Choroid plexus epithelial cell (primary cell): Measurements from ENCODE around the gene VWA1.
"Not testable (repeated sequence)": the region's sequence is repeated elsewhere in the genome, so short reads cannot be mapped to it uniquely, and the experiment has no call there.

Source experiments
- DNase-seq: peaks from one replicate; pipeline ENCODE4 v3.0.0-alpha.2; 2010; ENCODE audit warnings: low read depth
- H3K4me3 ChIP-seq: 2 replicates; pipeline ENCODE4 v1.5.1; 2011; ENCODE audit warnings: low read depth, mild to moderate bottlenecking, control low read depth, low read length, moderate library complexity
- TF ChIP-seq, protein P1 (sequence below): conservative IDR thresholded peaks from 2 replicates; pipeline ENCODE4 v1.5.1; 2011; ENCODE audit warnings: low read depth, mild to moderate bottlenecking, control low read depth, inconsistent platforms, low read length, moderate library complexity

The VWA1 gene

GRCh38 chr1:1438531-1439381, 3.3 kb downstream of the VWA1 start:
- no peak for DNase-seq
- TF ChIP-seq, protein P1, sequence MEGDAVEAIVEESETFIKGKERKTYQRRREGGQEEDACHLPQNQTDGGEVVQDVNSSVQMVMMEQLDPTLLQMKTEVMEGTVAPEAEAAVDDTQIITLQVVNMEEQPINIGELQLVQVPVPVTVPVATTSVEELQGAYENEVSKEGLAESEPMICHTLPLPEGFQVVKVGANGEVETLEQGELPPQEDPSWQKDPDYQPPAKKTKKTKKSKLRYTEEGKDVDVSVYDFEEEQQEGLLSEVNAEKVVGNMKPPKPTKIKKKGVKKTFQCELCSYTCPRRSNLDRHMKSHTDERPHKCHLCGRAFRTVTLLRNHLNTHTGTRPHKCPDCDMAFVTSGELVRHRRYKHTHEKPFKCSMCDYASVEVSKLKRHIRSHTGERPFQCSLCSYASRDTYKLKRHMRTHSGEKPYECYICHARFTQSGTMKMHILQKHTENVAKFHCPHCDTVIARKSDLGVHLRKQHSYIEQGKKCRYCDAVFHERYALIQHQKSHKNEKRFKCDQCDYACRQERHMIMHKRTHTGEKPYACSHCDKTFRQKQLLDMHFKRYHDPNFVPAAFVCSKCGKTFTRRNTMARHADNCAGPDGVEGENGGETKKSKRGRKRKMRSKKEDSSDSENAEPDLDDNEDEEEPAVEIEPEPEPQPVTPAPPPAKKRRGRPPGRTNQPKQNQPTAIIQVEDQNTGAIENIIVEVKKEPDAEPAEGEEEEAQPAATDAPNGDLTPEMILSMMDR, result no peak
- H3K4me3 ChIP-seq, result no peak overlapping the region

- no peak overlapping the region for H3K4me3 ChIP-seq
- TF ChIP-seq, protein P1, result no peak
Observed at GRCh38 chr1:1439546-1440261, 4.2 kb downstream of the VWA1 start.

GRCh38 chr1:1440262-1441001, 4.9 kb downstream of the VWA1 start:
- no peak for DNase-seq
- H3K4me3 ChIP-seq, result no peak overlapping the region
- TF ChIP-seq, protein P1, result no peak

More at GRCh38 chr1:1439546-1440261, 4.2 kb downstream of the VWA1 start:
- no peak for DNase-seq

DNA sequence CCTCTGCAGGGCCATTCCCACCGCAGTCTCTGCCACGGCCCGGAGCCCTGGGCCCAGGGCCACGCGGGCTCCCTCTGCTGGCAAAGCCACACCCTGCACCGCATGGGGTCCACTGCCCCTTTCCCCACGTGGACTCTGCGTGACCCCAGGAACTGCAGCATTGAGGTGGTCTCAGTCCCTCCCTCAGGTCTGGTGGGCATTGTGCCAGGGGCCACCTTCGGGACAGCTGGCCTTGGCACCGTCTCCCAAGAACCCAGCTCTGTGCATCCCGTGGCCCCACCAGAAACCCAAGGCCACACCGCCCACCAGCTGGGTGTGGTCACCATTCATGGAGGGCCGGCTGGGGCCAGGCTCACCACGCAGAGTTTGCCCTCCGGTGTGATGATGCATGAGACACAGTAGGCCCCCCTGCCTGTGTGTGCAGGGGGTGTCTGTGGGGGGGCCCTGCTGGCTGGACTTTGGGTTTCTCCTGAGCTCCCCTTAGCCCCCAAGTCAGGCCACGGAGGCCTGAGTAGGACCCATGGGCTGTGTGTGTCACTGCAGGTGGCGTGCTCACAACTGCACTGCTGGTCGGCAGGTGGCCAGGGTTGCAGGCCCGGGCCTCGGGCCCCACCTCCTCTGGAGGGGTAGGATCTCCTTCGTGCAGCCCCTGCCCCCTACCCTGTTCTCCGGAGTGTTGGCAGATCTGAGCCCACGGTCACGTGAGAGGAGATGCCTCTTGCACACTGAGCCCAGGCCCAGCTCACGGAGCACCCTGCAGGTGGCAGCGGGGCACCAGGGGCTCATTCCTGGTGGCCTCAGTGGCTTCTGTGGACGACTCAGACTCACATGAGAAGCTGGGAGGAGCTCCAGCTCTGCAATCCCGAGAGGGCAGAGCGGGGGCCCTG, 5.8 kb downstream of the VWA1 start:
- TF ChIP-seq, protein P1, result peak; percentile 80
- no peak overlapping the region for H3K4me3 ChIP-seq
- DNase-seq, result peak; percentile 30

DNA sequence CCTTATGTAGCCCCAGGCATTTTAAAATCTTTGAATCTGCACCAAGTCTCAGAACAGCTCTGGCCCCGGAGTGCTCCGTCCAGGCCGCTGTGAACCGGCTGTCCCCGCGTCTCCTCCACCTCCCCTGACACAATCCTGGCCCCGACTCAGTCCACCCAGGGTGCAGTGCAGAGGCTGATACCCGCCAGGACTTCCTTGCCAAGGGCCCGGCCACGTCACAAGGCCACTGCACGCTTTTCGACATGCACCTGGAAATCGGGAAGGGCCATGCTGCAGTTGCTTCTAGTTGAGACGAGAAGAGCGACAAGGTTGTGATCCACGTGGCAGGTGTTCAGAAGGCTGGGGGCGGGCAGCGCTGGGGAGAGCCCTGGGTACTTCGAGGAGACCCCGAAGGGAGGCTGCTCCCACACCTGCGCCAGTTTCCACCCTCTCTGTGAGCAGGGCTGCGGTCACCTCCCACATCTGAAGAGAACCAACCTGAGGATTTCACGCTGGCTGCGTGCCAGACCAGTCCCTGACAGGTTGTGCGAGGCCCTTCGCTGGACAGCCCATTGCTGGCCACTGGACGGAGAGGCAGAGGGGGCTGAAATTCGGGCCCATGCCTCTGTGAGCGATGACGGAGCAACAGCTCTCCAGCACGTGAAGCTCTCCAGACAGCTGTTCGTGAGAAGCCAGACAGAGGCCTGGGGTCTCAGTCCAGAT, 6.7 kb downstream of the VWA1 start:
- DNase-seq, result no peak
- H3K4me3 ChIP-seq, result no peak overlapping the region
- TF ChIP-seq, protein P1, result no peak

DNA sequence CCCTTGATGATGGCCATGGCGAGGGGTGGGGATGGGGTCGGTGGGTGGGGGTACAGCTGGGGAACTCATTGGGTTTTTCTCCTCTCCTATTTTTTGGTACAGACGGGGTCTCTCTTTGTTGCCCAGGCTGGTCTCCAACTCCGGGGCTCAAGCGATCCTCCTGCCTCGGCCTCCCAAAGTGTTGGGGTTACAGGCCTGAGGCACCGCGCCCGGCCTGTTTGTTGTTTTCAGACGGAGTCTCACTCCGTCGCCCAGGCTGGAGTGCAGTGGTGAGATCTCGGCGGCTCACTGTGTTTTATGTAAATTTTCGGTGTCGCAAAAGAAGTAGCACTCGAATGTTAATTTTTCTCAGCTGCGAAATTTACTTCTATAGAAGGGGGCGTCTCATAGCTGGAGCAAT, 11.1 kb downstream of the VWA1 start:
- DNase-seq, H3K4me3 ChIP-seq: not testable (repeated sequence)
